ENCODE measurements around the gene PGS1.

GRCh38 chr17:78438271-78438691 is 59.8 kb downstream of the PGS1 start:
- TF ChIP-seq POLR2AphosphoS5 (IDR thresholded peaks at IDR 0.05; ENCODE audit: borderline replicate concordance, low read depth, low read length) (no peak), EZH2 (IDR thresholded peaks at IDR 0.05) (no peak), FOXP2 (optimal IDR thresholded peaks at IDR 0.05; ENCODE audit: control extremely low read depth, extremely low read length, insufficient read depth) (no peak)
